GM19193 (cell line): ENCODE data around the gene PLCB1.

Experiments
- POLR2A ChIP-seq: IDR thresholded peaks from 4 replicates; pipeline ENCODE4 v1.6.1; 2011; ENCODE audit not compliant: insufficient read depth, insufficient read length; ENCODE audit errors: extremely low read depth

PLCB1 gene

GRCh38 chr20:8404912-8405635, 273.0 kb downstream of the PLCB1 start:
- TF ChIP-seq POLR2A = no peak

- TF ChIP-seq POLR2A = no peak
Observed at GRCh38 chr20:8406391-8406790, 274.3 kb downstream of the PLCB1 start.

GRCh38 chr20:8408587-8409307, 276.7 kb downstream of the PLCB1 start:
- TF ChIP-seq POLR2A = no peak

- TF ChIP-seq POLR2A = no peak
Observed at GRCh38 chr20:8413691-8414090, 281.6 kb downstream of the PLCB1 start.

GRCh38 chr20:8414586-8415274, 282.7 kb downstream of the PLCB1 start:
- TF ChIP-seq POLR2A = no peak

GRCh38 chr20:8421981-8422380, 289.9 kb downstream of the PLCB1 start:
- TF ChIP-seq POLR2A = no peak

GRCh38 chr20:8423482-8423881, 291.4 kb downstream of the PLCB1 start:
- no peak for TF ChIP-seq POLR2A

GRCh38 chr20:8424010-8424409, 291.9 kb downstream of the PLCB1 start:
- TF ChIP-seq POLR2A = no peak

GRCh38 chr20:8425016-8425415, 292.9 kb downstream of the PLCB1 start:
- no peak for TF ChIP-seq POLR2A

GRCh38 chr20:8425802-8426201, 293.7 kb downstream of the PLCB1 start:
- no peak for TF ChIP-seq POLR2A

- TF ChIP-seq POLR2A = no peak
Observed at GRCh38 chr20:8427419-8428040, 295.5 kb downstream of the PLCB1 start.

- TF ChIP-seq POLR2A = no peak
Observed at GRCh38 chr20:8428988-8429387, 296.9 kb downstream of the PLCB1 start.

- no peak for TF ChIP-seq POLR2A
Observed at GRCh38 chr20:8431538-8432434, 299.7 kb downstream of the PLCB1 start.

- no peak for TF ChIP-seq POLR2A
Observed at GRCh38 chr20:8432435-8433148, 300.5 kb downstream of the PLCB1 start.
